Liver (tissue), 9 donors: ENCODE results near the gene GPR180. TPM values are rescaled to one million over a fixed set of nuclear protein-coding genes. Genes with fewer than 3 reads are reported as not detected.
"Not testable (repeated sequence)": the region's sequence is repeated elsewhere in the genome, so short reads cannot be mapped to it uniquely, and the experiment has no call there.

Source experiments
- DNase-seq: peaks from one replicate; pipeline ENCODE4 v3.0.0-alpha.2; 2017; ENCODE audit warnings: low spot score
- H3K27ac ChIP-seq, 2 donors: one replicate each; pipeline ENCODE4 v1.7.0; 2013; ENCODE audit warnings: inconsistent platforms in 2 of 2, low read length in 2 of 2, control low read depth in 1 of 2, low read depth in 1 of 2, mild to moderate bottlenecking in 1 of 2
- H3K27me3 ChIP-seq, 4 donors: one replicate each; pipeline versions ENCODE4 v1.6.1 to v1.7.0; 2013; ENCODE audit warnings: low read length in 3 of 4, inconsistent platforms in 1 of 4, mild to moderate bottlenecking in 1 of 4, moderate library complexity in 1 of 4; ENCODE audit not compliant: control insufficient read depth in 4 of 4, insufficient read depth in 4 of 4
- H3K36me3 ChIP-seq, 4 donors: one replicate each; pipeline versions ENCODE4 v1.6.1 to v1.7.0; 2013; ENCODE audit warnings: low read length in 3 of 4, mild to moderate bottlenecking in 3 of 4, low read depth in 1 of 4, moderate library complexity in 1 of 4; ENCODE audit not compliant: control insufficient read depth in 4 of 4, insufficient read depth in 3 of 4
- H3K4me1 ChIP-seq, 4 donors: one replicate each; pipeline versions ENCODE4 v1.6.1 to v1.7.0; 2013; ENCODE audit warnings: low read length in 3 of 4, mild to moderate bottlenecking in 3 of 4, moderate library complexity in 1 of 4; ENCODE audit not compliant: control insufficient read depth in 4 of 4, insufficient read depth in 4 of 4
- H3K4me3 ChIP-seq, 3 donors: one replicate each; pipeline versions ENCODE4 v1.6.1 to v1.7.0; 2013; ENCODE audit warnings: low read length in 3 of 3, control low read depth in 1 of 3, low read depth in 1 of 3, mild to moderate bottlenecking in 1 of 3
- H3K9ac ChIP-seq, 2 donors: one replicate each; pipeline ENCODE4 v1.7.0; 2013; ENCODE audit warnings: low read length in 2 of 2, mild to moderate bottlenecking in 2 of 2, moderate library complexity in 2 of 2, control low read depth in 1 of 2, low read depth in 1 of 2
- H3K9me3 ChIP-seq, 4 donors: one replicate each; pipeline versions ENCODE4 v1.6.1 to v1.7.0; 2013; ENCODE audit warnings: low read length in 3 of 4; ENCODE audit not compliant: control insufficient read depth in 4 of 4
- EGR1 ChIP-seq, 2 donors: IDR thresholded peaks; 2 replicates each; pipeline ENCODE4 v1.6.1; 2016 to 2018; ENCODE audit warnings: antibody characterized with exemption in 2 of 2, low read depth in 2 of 2
- FOXA1 ChIP-seq: IDR thresholded peaks from 2 replicates; pipeline ENCODE4 v1.6.1; 2016; ENCODE audit warnings: antibody characterized with exemption
- FOXA2 ChIP-seq: IDR thresholded peaks from 2 replicates; pipeline ENCODE4 v1.6.1; 2016; ENCODE audit warnings: antibody characterized with exemption
- GABPA ChIP-seq, 2 donors: IDR thresholded peaks in 1 of 2; conservative IDR thresholded peaks in 1 of 2; 2 replicates each; pipeline ENCODE4 v1.6.1; 2016; ENCODE audit warnings: antibody characterized with exemption in 2 of 2, mild to moderate bottlenecking in 1 of 2, moderate library complexity in 1 of 2
- HNF4A ChIP-seq, 2 donors: conservative IDR thresholded peaks; 2 replicates each; pipeline ENCODE4 v1.6.1; 2016; ENCODE audit warnings: antibody characterized with exemption in 2 of 2, mild to moderate bottlenecking in 2 of 2
- HNF4G ChIP-seq: IDR thresholded peaks from 2 replicates; pipeline ENCODE4 v1.6.1; 2016; ENCODE audit warnings: antibody characterized with exemption
- JUND ChIP-seq, 2 donors: IDR thresholded peaks; 2 replicates each; pipeline ENCODE4 v1.6.1; 2016; ENCODE audit warnings: antibody characterized with exemption in 2 of 2
- NR2F2 ChIP-seq: IDR thresholded peaks from 2 replicates; pipeline ENCODE4 v1.6.1; 2016; ENCODE audit warnings: antibody characterized with exemption
- RAD21 ChIP-seq, 2 donors: IDR thresholded peaks; 2 replicates each; pipeline ENCODE4 v1.6.1; 2016; ENCODE audit warnings: antibody characterized with exemption in 2 of 2, mild to moderate bottlenecking in 2 of 2
- RXRA ChIP-seq, 2 donors: IDR thresholded peaks; 2 replicates each; pipeline ENCODE4 v1.6.1; 2017 to 2018; ENCODE audit warnings: antibody characterized with exemption in 2 of 2, mild to moderate bottlenecking in 1 of 2
- SP1 ChIP-seq: IDR thresholded peaks from 2 replicates; pipeline ENCODE4 v1.6.1; 2018; ENCODE audit warnings: antibody characterized with exemption, mild to moderate bottlenecking
- TAF1 ChIP-seq: conservative IDR thresholded peaks from 2 replicates; pipeline ENCODE4 v1.6.1; 2016; ENCODE audit warnings: antibody characterized with exemption, mild to moderate bottlenecking
- YY1 ChIP-seq: IDR thresholded peaks from 2 replicates; pipeline ENCODE4 v1.6.1; 2016; ENCODE audit warnings: antibody characterized with exemption, mild to moderate bottlenecking
- WGBS: extraction: QIAGEN DNeasy Blood & Tissue Kit; methylation state at CpG from one replicate; pipeline ENCODE4 v1.1.7; 2013; 5-methylcytosine and 5-hydroxymethylcytosine counted together
- polyA plus RNA-seq, 2 donors: library from polyadenylated mRNA; stranded (reverse) in 1 of 2; unstranded in 1 of 2; fragments of 200-250 nt in 1 of 2; fragments of >200 nt in 1 of 2; fragmentation: Nextera tagmentation in 1 of 2; extraction: Ambion mirVana in 1 of 2; gene quantifications; one replicate each; pipeline versions ENCODE4 v1.2.1 to v1.2.3, GENCODE V29; 2013 to 2015
- total RNA-seq, 2 donors: library from RNA; depleted of rRNA; stranded (reverse); fragments of >200 nt; gene quantifications; one replicate each; pipeline ENCODE4 v1.2.3, GENCODE V29; 2014
- TF ChIP-seq, protein P1 (sequence below): fragments of 150-350 bp; IDR thresholded peaks from 2 replicates; pipeline ENCODE4 v1.5.1; 2017; ENCODE audit warnings: improper control_type of control experiment, low read depth, low read length; ENCODE audit not compliant: missing input control
- TF ChIP-seq, protein P2 (sequence below): IDR thresholded peaks from 2 replicates; pipeline ENCODE4 v1.6.1; 2016; ENCODE audit warnings: antibody characterized with exemption
- TF ChIP-seq, protein P3 (sequence below): IDR thresholded peaks from 2 replicates; pipeline ENCODE4 v1.6.1; 2016; ENCODE audit warnings: antibody characterized with exemption
- TF ChIP-seq, protein P4 (sequence below): IDR thresholded peaks from 2 replicates; pipeline ENCODE4 v1.6.1; 2016; ENCODE audit warnings: antibody characterized with exemption
- TF ChIP-seq, protein P5 (sequence below): IDR thresholded peaks from 2 replicates; pipeline ENCODE4 v1.6.1; 2016; ENCODE audit warnings: antibody characterized with exemption, mild to moderate bottlenecking
- donor health status: healthy.
- donor health status: healthy.
- donor health status: healthy.
- donor health status: healthy.
- donor health status: healthy.

Gene GPR180
- total and polyA plus RNA-seq, 4 donors: 2.1 to 8.3 (median 2.8) TPM

DNA sequence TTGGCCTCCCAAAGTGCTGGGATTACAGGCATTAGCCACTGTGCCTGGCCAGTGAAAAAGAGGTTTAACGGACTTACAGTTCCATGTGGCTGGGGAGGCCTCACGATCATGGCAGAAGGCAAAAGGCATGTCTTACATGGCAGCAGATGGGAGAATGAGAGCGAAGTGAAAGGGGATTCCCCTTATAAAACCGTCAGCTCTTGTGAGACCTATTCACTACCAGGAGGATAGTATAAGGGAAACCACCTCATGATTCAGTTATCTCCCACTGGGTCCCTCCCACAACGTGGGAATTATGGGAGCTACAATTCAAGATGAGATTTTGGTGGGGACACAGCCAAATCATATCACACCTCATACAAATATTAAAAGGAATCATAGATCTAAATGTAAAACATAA lies 34.4 kb downstream of the GPR180 start:
- H3K4me3 ChIP-seq, H3K36me3 ChIP-seq, H3K9ac ChIP-seq, H3K4me1 ChIP-seq, DNase-seq, H3K27me3 ChIP-seq, H3K27ac ChIP-seq, H3K9me3 ChIP-seq: not testable (repeated sequence)
- 84% methylated on average over 5 of the region's 5 CpGs for WGBS

DNA sequence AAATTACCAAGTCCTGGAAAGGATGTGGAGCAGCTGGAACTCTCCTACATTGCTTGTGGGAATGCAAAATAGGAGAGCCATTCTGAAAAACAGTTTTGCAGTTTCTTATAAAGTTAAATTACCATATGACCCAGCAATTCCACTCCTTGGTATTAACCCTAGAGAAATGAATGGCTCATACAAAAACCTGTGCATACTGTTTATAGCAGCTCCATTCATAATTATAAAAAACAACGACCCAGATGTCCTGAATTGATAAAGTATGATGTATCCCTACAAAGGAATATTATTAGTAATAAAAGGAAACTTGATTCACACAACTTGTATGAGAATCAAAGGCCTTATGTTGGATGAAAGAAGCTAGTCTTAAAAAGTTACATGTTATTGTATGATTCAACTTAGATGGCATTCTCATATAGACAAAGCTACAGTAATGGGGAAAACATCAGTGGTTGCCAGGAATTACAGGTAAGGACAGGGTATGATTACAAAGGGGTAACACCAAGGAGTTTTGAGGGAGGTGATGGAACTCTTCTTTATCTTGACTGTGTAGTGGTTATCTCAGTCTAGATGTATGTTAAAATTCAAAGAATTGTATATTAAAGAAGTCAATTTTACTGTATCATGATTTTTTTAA lies 35.4 kb downstream of the GPR180 start:
- H3K27me3 ChIP-seq: no peaks in the 10 kb centered on the region
- no peak for DNase-seq
- no peaks in the 10 kb centered on the region for H3K9me3 ChIP-seq
- H3K4me1 ChIP-seq: no peaks in the 10 kb centered on the region
- H3K27ac ChIP-seq: no peak overlapping the region
- no peak overlapping the region for H3K9ac ChIP-seq
- WGBS: 91% methylated on average over 1 of the region's 1 CpG
- H3K4me3 ChIP-seq: no peak overlapping the region
- no peak for TF ChIP-seq FOXA2
- TF ChIP-seq, protein P1, sequence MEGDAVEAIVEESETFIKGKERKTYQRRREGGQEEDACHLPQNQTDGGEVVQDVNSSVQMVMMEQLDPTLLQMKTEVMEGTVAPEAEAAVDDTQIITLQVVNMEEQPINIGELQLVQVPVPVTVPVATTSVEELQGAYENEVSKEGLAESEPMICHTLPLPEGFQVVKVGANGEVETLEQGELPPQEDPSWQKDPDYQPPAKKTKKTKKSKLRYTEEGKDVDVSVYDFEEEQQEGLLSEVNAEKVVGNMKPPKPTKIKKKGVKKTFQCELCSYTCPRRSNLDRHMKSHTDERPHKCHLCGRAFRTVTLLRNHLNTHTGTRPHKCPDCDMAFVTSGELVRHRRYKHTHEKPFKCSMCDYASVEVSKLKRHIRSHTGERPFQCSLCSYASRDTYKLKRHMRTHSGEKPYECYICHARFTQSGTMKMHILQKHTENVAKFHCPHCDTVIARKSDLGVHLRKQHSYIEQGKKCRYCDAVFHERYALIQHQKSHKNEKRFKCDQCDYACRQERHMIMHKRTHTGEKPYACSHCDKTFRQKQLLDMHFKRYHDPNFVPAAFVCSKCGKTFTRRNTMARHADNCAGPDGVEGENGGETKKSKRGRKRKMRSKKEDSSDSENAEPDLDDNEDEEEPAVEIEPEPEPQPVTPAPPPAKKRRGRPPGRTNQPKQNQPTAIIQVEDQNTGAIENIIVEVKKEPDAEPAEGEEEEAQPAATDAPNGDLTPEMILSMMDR: no peak
- TF ChIP-seq RXRA (IDR thresholded peaks at IDR 0.05): no peak
- TF ChIP-seq GABPA (IDR thresholded peaks at IDR 0.05 in 1 of 2, conservative IDR thresholded peaks at IDR 0.05 in 1 of 2): no peak
- TF ChIP-seq SP1: no peak
- no peak for TF ChIP-seq TAF1
- no peak for TF ChIP-seq YY1
- TF ChIP-seq, protein P2, sequence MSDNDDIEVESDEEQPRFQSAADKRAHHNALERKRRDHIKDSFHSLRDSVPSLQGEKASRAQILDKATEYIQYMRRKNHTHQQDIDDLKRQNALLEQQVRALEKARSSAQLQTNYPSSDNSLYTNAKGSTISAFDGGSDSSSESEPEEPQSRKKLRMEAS: no peak
- no peak for TF ChIP-seq HNF4A (conservative IDR thresholded peaks at IDR 0.05)
- no peak for TF ChIP-seq FOXA1
- no peak for TF ChIP-seq JUND (IDR thresholded peaks at IDR 0.05)
- TF ChIP-seq EGR1 (IDR thresholded peaks at IDR 0.05; ENCODE audit: low read depth in 2 of 2): no peak
- TF ChIP-seq, protein P3, sequence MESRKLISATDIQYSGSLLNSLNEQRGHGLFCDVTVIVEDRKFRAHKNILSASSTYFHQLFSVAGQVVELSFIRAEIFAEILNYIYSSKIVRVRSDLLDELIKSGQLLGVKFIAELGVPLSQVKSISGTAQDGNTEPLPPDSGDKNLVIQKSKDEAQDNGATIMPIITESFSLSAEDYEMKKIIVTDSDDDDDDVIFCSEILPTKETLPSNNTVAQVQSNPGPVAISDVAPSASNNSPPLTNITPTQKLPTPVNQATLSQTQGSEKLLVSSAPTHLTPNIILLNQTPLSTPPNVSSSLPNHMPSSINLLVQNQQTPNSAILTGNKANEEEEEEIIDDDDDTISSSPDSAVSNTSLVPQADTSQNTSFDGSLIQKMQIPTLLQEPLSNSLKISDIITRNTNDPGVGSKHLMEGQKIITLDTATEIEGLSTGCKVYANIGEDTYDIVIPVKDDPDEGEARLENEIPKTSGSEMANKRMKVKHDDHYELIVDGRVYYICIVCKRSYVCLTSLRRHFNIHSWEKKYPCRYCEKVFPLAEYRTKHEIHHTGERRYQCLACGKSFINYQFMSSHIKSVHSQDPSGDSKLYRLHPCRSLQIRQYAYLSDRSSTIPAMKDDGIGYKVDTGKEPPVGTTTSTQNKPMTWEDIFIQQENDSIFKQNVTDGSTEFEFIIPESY: no peak
- TF ChIP-seq, protein P4, sequence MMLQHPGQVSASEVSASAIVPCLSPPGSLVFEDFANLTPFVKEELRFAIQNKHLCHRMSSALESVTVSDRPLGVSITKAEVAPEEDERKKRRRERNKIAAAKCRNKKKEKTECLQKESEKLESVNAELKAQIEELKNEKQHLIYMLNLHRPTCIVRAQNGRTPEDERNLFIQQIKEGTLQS: no peak
- TF ChIP-seq RAD21 (IDR thresholded peaks at IDR 0.05): no peak
- TF ChIP-seq HNF4G: no peak
- TF ChIP-seq NR2F2: no peak
- TF ChIP-seq, protein P5, sequence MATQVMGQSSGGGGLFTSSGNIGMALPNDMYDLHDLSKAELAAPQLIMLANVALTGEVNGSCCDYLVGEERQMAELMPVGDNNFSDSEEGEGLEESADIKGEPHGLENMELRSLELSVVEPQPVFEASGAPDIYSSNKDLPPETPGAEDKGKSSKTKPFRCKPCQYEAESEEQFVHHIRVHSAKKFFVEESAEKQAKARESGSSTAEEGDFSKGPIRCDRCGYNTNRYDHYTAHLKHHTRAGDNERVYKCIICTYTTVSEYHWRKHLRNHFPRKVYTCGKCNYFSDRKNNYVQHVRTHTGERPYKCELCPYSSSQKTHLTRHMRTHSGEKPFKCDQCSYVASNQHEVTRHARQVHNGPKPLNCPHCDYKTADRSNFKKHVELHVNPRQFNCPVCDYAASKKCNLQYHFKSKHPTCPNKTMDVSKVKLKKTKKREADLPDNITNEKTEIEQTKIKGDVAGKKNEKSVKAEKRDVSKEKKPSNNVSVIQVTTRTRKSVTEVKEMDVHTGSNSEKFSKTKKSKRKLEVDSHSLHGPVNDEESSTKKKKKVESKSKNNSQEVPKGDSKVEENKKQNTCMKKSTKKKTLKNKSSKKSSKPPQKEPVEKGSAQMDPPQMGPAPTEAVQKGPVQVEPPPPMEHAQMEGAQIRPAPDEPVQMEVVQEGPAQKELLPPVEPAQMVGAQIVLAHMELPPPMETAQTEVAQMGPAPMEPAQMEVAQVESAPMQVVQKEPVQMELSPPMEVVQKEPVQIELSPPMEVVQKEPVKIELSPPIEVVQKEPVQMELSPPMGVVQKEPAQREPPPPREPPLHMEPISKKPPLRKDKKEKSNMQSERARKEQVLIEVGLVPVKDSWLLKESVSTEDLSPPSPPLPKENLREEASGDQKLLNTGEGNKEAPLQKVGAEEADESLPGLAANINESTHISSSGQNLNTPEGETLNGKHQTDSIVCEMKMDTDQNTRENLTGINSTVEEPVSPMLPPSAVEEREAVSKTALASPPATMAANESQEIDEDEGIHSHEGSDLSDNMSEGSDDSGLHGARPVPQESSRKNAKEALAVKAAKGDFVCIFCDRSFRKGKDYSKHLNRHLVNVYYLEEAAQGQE: no peak
- H3K36me3 ChIP-seq: no peaks in the 10 kb centered on the region

DNA sequence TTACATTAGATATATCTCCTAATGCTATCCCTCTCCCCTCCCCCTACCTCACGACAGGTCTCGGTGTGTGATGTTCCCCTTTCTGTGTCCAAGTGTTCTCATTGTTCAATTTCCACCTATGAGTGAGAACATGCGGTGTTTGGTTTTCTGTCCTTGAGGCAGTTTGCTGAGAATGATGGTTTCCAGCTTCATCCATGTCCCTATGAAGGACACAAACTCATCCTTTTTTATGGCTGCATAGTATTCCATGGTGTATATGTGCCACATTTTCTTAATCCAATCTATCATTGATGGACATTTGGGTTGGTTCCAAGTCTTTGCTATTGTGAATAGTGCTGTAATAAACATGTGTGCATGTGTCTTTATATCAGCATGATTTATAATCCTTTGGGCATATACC lies 36.0 kb downstream of the GPR180 start:
- H3K27ac ChIP-seq, H3K4me3 ChIP-seq, H3K9me3 ChIP-seq, H3K36me3 ChIP-seq, H3K27me3 ChIP-seq, H3K4me1 ChIP-seq, H3K9ac ChIP-seq, DNase-seq: not testable (repeated sequence)
- WGBS: 98% methylated on average over 3 of the region's 3 CpGs
